GM12892 (cell line): ENCODE measurements around the gene FUT1.

ENCODE experiments used
- POLR2A ChIP-seq: IDR thresholded peaks from 2 replicates; pipeline ENCODE4 v1.6.1; 2011; ENCODE audit warnings: low read depth, low read length, control low read depth
- POLR2AphosphoS5 ChIP-seq: IDR thresholded peaks from 2 replicates; pipeline ENCODE4 v1.6.1; 2011; ENCODE audit warnings: low read depth, low read length, control low read depth
- TAF1 ChIP-seq: IDR thresholded peaks from 2 replicates; pipeline ENCODE4 v1.6.1; 2011; ENCODE audit warnings: low read depth, mild to moderate bottlenecking, control low read depth, low read length, borderline replicate concordance

DNA sequence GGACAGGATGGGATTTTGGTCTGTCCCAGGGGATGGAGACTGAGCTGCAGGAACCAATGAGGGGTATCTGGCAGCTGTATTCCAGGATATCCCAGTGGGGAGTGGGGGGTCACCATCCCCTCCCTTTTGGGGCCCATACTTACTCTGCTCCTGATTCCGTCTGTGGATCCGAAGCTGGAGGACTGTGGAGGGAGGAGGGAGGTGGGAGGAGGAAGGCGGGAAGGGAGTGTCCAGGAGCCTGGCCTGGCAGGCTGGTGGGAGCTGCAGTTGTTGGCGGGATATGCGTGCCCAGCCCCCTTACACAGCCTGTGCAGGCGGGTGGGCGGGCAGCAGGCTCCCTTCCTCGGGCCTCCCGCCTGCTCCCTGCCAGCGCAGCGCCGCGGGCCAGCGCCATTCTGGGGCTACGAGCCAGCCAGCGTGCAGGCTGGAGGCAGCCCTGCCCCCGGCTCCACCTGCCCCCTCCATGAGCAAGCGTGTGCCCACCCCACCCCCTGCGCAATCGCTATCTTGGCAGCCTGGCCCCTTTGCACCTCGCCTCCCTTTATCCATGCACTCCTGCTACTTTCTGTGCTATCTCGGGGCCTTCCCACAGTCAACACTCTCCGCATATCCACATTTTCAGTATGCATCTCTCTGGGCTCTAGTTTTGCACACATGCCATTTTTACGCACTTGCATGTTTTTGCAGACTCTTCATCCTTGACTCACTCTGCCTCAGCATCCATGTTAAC lies 35.7 kb downstream of the FUT1 start:
- TF ChIP-seq POLR2A (no peak), TAF1 (no peak), POLR2AphosphoS5 (no peak)
